Skeletal muscle tissue (tissue), 4 donors: Measurements from ENCODE around the gene ZGLP1. TPM values are rescaled to one million over a fixed set of nuclear protein-coding genes. Genes with fewer than 3 reads are reported as not detected.

Experiments used
- H3K27ac ChIP-seq: one replicate; pipeline ENCODE4 v1.7.0; 2013; ENCODE audit warnings: mild to moderate bottlenecking, low read depth, low read length, inconsistent platforms
- H3K27me3 ChIP-seq, 3 donors: one replicate each; pipeline ENCODE4 v1.7.0; 2013; ENCODE audit warnings: low read length in 3 of 3; ENCODE audit not compliant: control insufficient read depth in 3 of 3, insufficient read depth in 3 of 3
- H3K36me3 ChIP-seq, 3 donors: one replicate each; pipeline ENCODE4 v1.7.0; 2013; ENCODE audit warnings: low read length in 3 of 3; ENCODE audit not compliant: control insufficient read depth in 3 of 3, insufficient read depth in 3 of 3
- H3K4me1 ChIP-seq, 3 donors: one replicate each; pipeline ENCODE4 v1.7.0; 2013; ENCODE audit warnings: low read length in 3 of 3, mild to moderate bottlenecking in 3 of 3; ENCODE audit not compliant: control insufficient read depth in 3 of 3, insufficient read depth in 3 of 3
- H3K4me3 ChIP-seq, 3 donors: one replicate each; pipeline ENCODE4 v1.7.0; 2013; ENCODE audit warnings: low read length in 3 of 3
- H3K9ac ChIP-seq, 3 donors: one replicate each; pipeline ENCODE4 v1.7.0; 2013; ENCODE audit warnings: low read length in 3 of 3, mild to moderate bottlenecking in 3 of 3, moderate library complexity in 2 of 3, low read depth in 1 of 3
- H3K9me3 ChIP-seq, 3 donors: one replicate each; pipeline ENCODE4 v1.7.0; 2013; ENCODE audit warnings: low read length in 3 of 3; ENCODE audit not compliant: control insufficient read depth in 3 of 3
- total RNA-seq: library from RNA; depleted of rRNA; stranded (reverse); fragments of >200 nt; gene quantifications from one replicate; pipeline ENCODE4 v1.2.3, GENCODE V29; 2014
- donor health status: Osteomylitis.

ZGLP1 gene
- total RNA-seq, 1 donor from 2014 or later = 1.0 TPM

DNA sequence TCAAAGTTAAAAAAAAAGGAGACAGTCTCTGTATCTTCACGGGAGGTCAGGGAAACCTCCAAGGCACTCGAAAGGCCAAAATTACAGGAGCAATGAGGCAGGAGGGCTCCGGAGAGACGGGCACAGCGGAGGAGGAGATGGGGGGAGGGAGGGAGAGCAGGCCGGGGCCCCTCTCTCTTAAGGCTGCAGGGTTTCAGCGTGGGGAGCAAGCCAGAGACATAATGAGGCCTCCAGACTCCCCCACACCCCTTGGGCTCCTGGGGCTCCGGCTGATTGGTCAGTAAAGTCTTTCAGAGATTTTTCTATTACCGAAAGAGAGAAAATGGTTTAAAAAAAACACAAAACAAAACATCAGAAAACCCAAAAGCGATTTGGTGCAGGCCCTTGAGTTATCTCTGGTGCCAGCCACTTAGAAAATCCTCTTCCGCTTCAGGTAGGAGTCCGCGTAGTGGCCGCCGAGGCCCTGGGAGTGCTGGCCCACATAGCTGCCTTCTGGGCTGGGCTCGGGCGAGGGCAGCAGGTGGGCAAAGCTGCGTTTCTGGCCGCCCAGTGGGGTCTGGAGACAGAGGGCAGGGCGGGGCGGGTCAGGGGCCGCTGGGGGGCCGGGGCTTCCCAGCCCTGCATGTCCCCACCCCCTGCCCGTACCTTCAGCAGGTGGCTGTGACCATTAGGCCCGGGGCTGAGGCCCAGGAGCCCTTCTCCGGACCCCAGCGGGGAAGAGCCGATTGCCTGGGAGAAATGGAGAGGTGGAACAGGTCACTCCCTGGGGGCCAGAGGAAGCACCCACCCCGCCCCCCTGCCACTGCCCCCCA lies 7.6 kb upstream of the ZGLP1 start:
- Histone ChIP-seq H3K4me1 (peaks cover 4 to 16% (median 9%) of the 10 kb centered on the region in 3 donors), H3K36me3 (peaks cover 35 to 48% (median 39%) of the 10 kb centered on the region in 3 donors), H3K27me3 (no peaks in the 10 kb centered on the region), H3K9me3 (no peaks in the 10 kb centered on the region), H3K4me3 (no peak overlapping the region), H3K9ac (peak overlapping the region in 1 of 3 donors; percentile 14), H3K27ac (no peak overlapping the region)

DNA sequence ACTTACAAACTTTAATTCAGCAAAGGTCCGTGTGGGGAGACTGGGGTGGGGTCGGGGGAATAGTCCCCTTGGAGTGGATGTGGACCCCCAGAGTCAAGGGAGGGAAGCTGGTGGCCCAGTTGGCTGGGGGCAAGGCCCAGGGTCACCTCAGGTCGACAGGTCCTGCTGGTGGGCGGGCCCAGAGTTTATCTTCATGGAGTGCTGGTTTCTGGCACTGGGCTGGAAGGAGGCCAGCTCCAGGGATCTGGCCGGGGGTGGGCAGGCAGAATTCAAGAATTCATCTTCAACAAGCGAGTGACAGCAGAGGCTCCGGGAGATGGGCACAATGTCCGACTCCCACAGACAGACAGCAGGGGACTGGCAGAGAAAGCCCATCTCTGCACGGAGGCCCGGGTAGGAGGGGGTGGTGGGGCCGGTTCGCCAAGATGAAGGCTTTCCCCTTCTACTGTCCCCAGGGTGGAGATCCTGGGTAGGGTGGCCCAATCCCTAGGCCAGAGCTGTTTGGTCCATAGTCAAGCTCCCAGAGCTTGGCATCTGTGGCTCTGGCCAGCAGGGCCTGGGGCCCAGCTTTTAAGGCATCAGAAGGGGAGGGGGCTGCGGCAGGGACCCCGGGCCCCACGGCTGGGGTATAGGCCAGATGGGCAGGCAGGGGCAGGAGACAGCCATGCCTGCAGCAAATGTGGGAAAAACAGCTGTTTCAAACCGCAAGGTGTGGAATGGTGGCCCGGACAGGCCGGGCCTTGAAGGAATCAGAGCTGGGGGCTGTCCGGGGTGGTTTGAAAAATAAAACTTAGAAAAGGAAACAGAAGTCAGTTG lies 6.8 kb upstream of the ZGLP1 start:
- peak overlapping the region; percentile 13 for H3K27ac ChIP-seq
- no peaks in the 10 kb centered on the region for H3K9me3 ChIP-seq
- H3K36me3 ChIP-seq = peaks cover 31 to 40% (median 31%) of the 10 kb centered on the region in 3 donors
- no peak overlapping the region for H3K4me3 ChIP-seq
- H3K27me3 ChIP-seq = no peaks in the 10 kb centered on the region
- H3K9ac ChIP-seq = peak overlapping the region in 1 of 3 donors; percentile 86
- H3K4me1 ChIP-seq = peaks cover 4 to 16% (median 9%) of the 10 kb centered on the region in 3 donors

DNA sequence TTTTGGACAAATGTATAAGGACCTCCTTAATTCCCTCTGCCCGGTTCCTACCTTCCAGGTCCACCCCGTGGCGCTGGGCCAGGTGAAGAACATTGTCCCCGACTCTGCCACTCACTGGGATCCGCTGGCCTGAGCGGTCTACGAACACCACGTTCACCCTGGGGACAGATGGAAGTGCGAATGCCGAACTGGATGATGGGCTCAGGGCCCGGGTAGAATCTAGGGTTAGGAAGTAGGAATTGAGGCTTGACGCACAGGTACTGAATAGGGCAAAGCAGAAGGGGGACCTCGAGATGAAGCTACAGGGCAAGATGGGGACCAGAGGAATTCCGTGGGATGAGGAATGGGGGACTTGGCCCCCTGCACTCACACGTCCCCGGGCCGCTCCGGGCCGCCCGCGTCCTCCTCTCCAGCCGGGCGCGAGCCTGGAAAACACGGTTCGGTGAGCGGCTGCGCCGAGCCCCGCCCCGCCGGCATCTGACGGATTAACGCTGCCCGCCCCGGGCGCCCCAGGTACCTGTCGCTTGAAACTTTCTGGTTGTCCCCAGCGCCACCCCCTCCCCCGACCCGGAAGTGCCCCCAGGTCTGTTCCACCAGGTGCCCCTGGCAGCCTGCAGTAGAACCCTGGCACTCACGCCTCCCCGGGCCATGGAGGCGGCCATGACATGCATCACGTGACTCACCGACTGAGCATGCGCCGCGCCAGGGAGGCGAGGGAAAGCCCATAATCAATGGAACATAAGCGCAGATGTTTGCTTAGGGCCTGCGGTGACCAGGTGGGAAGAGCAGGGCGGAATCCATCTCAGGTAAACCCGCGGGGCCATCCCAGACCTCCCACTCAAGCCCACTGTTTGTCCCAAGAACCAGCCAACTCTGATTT lies 6.0 kb upstream of the ZGLP1 start, which contains the start of gene FDX2:
FDX2 (minus strand) TSS at position 681 of the 880 bp plus-strand sequence; CDS start at position 662, 19 bp downstream.
- peak within 1 kb of the TSS; percentile 13 for H3K27ac ChIP-seq
- no peaks in the 10 kb centered on the region for H3K9me3 ChIP-seq
- H3K27me3 ChIP-seq = no peaks in the 10 kb centered on the region
- peak within 1 kb of the TSS; percentile 83 to 92 (median 86) for H3K9ac ChIP-seq
- H3K4me1 ChIP-seq = peaks cover 4 to 16% (median 9%) of the 10 kb centered on the region in 3 donors
- peak within 1 kb of the TSS; percentile 86 to 98 (median 96) for H3K4me3 ChIP-seq
- H3K36me3 ChIP-seq = peaks cover 26 to 37% (median 31%) of the 10 kb centered on the region in 3 donors

DNA sequence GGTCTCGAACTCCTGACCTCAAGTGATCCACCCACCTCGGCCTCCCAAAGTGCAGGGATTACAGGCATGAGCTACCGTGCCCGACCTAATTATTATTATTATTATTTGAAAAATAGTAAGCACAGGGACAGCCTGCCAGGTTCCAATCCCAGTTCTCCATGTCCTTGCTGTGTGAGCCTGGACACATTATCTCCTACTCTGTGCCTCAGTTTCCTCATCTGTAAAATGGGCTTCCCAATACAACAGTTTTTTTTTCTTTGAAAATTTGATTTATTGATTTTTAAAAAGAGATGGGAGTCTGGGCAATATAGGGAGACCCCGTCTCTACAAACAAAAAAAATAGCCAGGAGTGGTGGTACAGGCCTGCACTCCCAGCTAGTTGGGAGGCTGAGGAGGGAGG lies 3.3 kb downstream of the ZGLP1 start:
- Histone ChIP-seq H3K4me1 (no peaks in the 10 kb centered on the region), H3K27me3 (peaks cover 0 to 8% (median 7%) of the 10 kb centered on the region in 3 donors), H3K9ac (no peak overlapping the region), H3K27ac (no peak overlapping the region), H3K9me3 (no peaks in the 10 kb centered on the region), H3K4me3 (no peak overlapping the region), H3K36me3 (peaks cover 0 to 11% (median 10%) of the 10 kb centered on the region in 3 donors)

DNA sequence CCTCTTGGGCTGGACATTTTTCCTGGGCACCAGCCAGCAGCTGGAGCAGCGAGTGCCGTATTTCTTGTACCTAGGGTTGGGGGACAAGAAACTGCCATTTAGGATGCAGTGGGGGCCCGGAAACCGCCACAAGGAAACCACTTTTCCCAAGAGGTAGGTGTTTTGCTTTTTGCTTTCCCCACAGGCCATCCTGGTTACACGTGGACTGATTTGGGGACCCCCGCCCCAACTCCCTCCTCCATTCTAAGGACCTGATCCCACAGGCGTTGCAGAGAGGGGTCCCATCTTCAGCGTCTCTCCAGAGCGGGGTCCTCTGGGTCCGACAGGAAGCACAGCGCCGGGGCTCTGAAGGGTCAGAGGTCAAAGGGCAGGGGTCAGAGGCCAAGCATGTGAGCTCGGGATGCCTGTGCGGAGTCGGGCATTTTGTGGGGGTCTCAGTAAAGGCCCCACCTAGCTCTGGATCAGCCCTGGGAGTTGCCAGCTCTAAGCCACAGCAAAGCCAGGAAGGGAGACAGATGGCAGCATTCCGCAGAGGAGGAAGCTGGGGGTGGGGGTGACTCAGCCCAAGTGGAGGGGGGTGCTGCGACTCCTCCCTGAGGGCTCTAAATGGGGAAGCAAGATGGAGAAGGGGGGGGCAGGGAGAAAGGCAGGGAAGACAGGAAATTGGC lies 4.3 kb downstream of the ZGLP1 start:
- Histone ChIP-seq H3K27me3 (peaks cover 0 to 8% (median 7%) of the 10 kb centered on the region in 3 donors), H3K27ac (no peak overlapping the region), H3K9me3 (no peaks in the 10 kb centered on the region), H3K9ac (no peak overlapping the region), H3K36me3 (peaks cover 0 to 5% (median 3%) of the 10 kb centered on the region in 3 donors), H3K4me3 (no peak overlapping the region), H3K4me1 (no peaks in the 10 kb centered on the region)

DNA sequence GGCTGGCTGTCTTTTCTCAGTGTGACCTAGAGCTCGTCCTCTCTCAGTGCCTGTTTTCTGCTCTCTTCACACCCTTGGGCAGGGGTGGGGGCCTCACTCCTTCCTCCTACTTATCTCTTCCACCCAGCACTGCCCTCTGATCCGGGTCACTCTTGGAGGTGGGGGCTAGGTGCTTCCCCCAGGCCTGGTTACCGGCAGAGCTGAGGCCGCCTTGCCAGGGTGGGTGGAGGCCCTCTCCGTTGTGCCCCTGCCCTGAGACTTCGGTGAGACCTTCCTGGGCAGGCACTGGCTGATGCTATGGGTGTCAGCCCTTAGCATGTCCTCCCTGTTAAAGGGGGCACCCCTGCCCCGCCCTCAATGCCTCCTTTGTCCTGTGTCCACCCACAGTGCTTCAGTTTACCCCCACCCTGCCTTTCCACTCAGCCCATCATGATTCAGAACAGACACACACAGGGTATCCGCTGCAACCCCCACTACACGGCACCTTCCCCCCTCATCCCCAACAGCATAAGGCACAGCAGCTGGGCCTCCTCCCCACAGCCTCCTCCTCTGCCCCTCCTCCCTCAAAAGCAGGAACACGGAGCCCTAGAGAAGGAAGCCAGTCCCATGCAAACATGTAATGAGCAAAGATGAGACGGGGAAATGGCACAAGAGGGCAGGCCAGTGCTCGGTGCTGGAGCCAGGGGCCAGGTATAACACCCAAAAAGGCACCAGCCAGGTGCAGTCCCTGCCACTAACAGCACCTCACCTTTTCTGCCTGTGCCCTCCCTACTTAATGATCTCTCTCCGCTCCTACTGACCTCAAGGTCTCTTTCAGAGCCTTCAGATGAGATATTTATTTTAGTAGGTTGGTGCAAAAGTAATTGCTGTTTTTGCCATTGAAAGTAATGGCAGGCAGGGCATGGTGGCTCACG lies 9.8 kb downstream of the ZGLP1 start:
- peaks cover 5 to 14% (median 8%) of the 10 kb centered on the region in 3 donors for H3K4me1 ChIP-seq
- no peak overlapping the region for H3K4me3 ChIP-seq
- no peak overlapping the region for H3K9ac ChIP-seq
- no peak overlapping the region for H3K27ac ChIP-seq
- H3K36me3 ChIP-seq = no peaks in the 10 kb centered on the region
- peaks cover 21 to 38% (median 37%) of the 10 kb centered on the region in 3 donors for H3K27me3 ChIP-seq
- H3K9me3 ChIP-seq = no peaks in the 10 kb centered on the region

DNA sequence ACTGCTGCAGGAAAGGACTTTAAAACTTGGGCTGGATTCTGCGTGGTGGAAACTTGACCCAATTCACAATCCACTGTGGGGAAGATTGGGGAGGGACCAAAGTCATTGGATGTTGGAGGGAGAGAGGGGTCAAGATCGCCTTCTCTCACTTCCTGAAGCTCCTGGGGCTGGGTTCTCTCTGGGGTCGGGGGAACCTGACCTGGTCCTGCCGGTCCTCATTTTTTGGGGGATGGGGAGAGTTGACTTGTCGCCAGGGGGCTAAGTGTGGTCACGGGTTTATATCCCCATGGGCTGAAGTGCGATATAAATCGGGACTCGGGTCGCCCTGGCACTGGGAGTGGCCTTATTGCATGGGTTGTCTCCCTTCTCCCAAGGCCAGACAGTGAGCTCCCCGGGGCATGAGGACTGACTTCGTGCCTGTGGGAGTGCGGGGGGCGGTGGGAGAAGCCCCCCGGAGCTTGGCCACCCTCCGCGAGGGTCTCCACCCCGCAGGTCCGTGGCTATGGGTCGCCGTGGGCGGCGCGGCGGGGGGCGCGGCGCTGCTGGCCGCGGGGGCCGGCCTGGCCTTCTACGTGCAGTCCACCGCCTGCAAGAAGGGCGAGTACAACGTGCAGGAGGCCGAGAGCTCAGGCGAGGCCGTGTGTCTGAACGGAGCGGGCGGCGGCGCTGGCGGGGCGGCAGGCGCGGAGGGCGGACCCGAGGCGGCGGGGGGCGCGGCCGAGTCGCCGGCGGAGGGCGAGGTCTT lies 13.6 kb downstream of the ZGLP1 start:
- H3K9me3 ChIP-seq = no peaks in the 10 kb centered on the region
- no peak overlapping the region for H3K27ac ChIP-seq
- peak overlapping the region in 2 of 3 donors; percentile 32 to 35 for H3K4me3 ChIP-seq
- H3K36me3 ChIP-seq = no peaks in the 10 kb centered on the region
- no peak overlapping the region for H3K9ac ChIP-seq
- peaks cover 58 to 68% (median 68%) of the 10 kb centered on the region in 3 donors for H3K27me3 ChIP-seq
- peaks cover 25 to 41% (median 30%) of the 10 kb centered on the region in 3 donors for H3K4me1 ChIP-seq

DNA sequence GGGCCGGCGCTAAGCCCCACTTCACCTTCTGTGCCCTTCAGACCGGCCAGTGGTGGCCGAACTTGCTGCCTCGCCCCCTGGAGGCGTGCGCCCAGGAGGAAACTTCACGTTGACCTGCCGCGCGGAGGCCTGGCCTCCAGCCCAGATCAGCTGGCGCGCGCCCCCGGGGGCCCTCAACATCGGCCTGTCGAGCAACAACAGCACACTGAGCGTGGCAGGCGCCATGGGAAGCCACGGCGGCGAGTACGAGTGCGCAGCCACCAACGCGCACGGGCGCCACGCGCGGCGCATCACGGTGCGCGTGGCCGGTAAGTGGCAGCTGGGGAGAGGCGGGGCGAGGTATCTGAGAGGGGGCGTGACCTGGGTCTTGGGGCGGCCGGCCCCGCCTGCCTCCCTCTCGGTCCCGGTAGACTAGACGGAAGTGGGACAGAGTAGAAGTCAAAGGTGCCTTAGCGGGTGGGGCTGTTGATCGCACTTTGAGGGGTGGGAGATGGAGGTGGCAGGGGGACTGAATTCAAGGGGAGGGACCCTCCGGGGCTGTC lies 14.2 kb downstream of the ZGLP1 start:
- Histone ChIP-seq H3K4me3 (peak overlapping the region in 2 of 3 donors; percentile 32 to 35), H3K9ac (no peak overlapping the region), H3K4me1 (peaks cover 31 to 48% (median 37%) of the 10 kb centered on the region in 3 donors), H3K36me3 (no peaks in the 10 kb centered on the region), H3K27me3 (peaks cover 65 to 74% (median 74%) of the 10 kb centered on the region in 3 donors), H3K27ac (no peak overlapping the region), H3K9me3 (no peaks in the 10 kb centered on the region)
